Measurements from ENCODE around the gene STYXL2. TPM values are rescaled to one million over a fixed set of nuclear protein-coding genes. Genes with fewer than 3 reads are reported as not detected.

STYXL2 gene
- total and polyA plus RNA-seq, 2 of the 4 experiments (the other 2 are of a cell fraction): not detected

DNA sequence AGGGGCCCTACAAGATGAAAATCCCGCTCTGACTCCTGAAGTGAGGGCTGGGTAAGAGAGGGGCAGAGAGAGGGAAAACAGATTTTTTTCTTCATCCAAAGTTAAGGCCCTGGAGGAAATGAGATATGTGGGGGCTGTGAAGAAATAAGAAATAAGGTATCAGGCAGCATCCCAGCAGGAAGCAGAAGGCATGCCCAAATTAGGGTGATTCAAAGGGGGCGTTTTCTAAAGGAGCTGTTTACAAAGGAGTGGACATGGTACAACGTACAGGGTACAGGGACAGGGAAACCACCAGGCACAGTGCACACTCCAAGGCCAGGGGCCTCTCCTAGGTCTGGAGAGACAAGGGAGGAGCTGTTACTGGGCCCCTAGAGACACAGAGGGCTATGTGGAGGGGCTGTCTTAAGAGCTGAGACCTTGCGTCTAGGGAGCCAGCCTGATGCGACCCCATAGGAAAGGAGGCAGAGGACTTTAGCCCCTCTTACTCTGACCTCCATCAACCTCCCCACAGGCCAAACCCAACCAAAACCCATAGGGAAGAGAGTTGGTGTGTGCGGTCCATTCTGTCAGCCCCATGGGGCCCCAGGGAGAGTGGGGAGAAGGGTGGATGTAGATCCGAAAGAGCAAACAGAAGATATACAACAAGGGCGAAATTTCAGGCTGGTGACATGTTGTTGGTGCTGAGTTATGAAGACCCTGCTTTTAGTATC is 38.6 kb downstream of the STYXL2 start:
- CTCF ChIA-PET: no interaction called here
- in situ Hi-C loops (cut with MboI; ENCODE audit: low sequenced_read_pairs): no loop called here

More for the DNA sequence above, 38.6 kb downstream of the STYXL2 start:
- ATAC-seq (ENCODE audit: low read depth): no peak
- Histone ChIP-seq H3K9me3 (ENCODE audit: control insufficient read depth, insufficient read depth, low read length) (no peaks in the 10 kb centered on the region), H2AK9ac (replicated peaks; ENCODE audit: low read depth, low read length, poor library complexity) (no peak overlapping the region), H4K5ac (ENCODE audit: low read depth, low read length) (no peak overlapping the region), H2AFZ (replicated peaks; ENCODE audit: low read length, poor library complexity) (no peak overlapping the region), H3K18ac (ENCODE audit: low read depth, low read length) (no peak overlapping the region), H2AK5ac (ENCODE audit: low read depth, low read length) (no peak overlapping the region), H4K8ac (ENCODE audit: low read depth in 2 of 2, low read length in 2 of 2) (no peak overlapping the region), H3K4me1 (ENCODE audit: control insufficient read depth, insufficient read depth, low read length) (no peaks in the 10 kb centered on the region), H3K9me1 (ENCODE audit: insufficient read depth, low read length) (no peaks in the 10 kb centered on the region), H3K4me3 (ENCODE audit: insufficient read depth, low read depth, low read length) (no peak overlapping the region), H3K4ac (ENCODE audit: low read depth, low read length) (no peak overlapping the region), H4K91ac (ENCODE audit: insufficient read depth, low read depth, low read length) (no peak overlapping the region), H3K79me1 (ENCODE audit: low read depth in 1 of 2, low read length in 2 of 2) (no peaks in the 10 kb centered on the region), H3K23ac (ENCODE audit: low read depth, low read length) (no peak overlapping the region), H3K56ac (ENCODE audit: extremely low read depth, insufficient read depth, low read length) (no peak overlapping the region), H3K4me2 (ENCODE audit: low read depth, low read length) (no peak overlapping the region), H3K9ac (ENCODE audit: low read depth, low read length) (no peak overlapping the region), H3K27ac (ENCODE audit: insufficient read depth, low read length) (no peak overlapping the region), H2BK5ac (ENCODE audit: low read depth, low read length, poor library complexity, severe bottlenecking) (no peak overlapping the region), H3K27me3 (ENCODE audit: control insufficient read depth, insufficient read depth, low read length) (peaks cover 3% of the 10 kb centered on the region), H4K20me1 (ENCODE audit: insufficient read depth, low read length) (no peaks in the 10 kb centered on the region), H3K14ac (replicated peaks; ENCODE audit: low read depth, low read length) (no peak overlapping the region), H2BK120ac (ENCODE audit: low read depth, low read length) (no peak overlapping the region), H2BK20ac (ENCODE audit: low read depth, low read length) (no peak overlapping the region), H3K36me3 (ENCODE audit: control insufficient read depth, insufficient read depth, low read length) (no peaks in the 10 kb centered on the region), H2BK15ac (ENCODE audit: low read depth, low read length) (no peak overlapping the region)
- no TSS peak for BruUV-seq (replicated peaks)
- dilution Hi-C loops (cut with HindIII; ENCODE audit: low sequenced_read_pairs, unreplicated experiment): no loop called here
- TF ChIP-seq RFX5 (IDR thresholded peaks at IDR 0.05; ENCODE audit: low read depth, low read length): no peak
- no peak for TF ChIP-seq NFE2L2 (IDR thresholded peaks at IDR 0.05; ENCODE audit: low read depth, low read length)
- TF ChIP-seq MAZ (IDR thresholded peaks at IDR 0.05; ENCODE audit: borderline replicate concordance, low read depth, low read length): no peak
- no peak for TF ChIP-seq MAFK (IDR thresholded peaks at IDR 0.05; ENCODE audit: low read depth, low read length)
- TF ChIP-seq CEBPB (IDR thresholded peaks at IDR 0.05; ENCODE audit: low read depth, low read length): no peak
- TF ChIP-seq CHD1 (IDR thresholded peaks at IDR 0.05; ENCODE audit: low read depth, low read length): no peak
- no peak for TF ChIP-seq FOS (IDR thresholded peaks at IDR 0.05; ENCODE audit: low read depth, low read length)
- TF ChIP-seq SMC3 (IDR thresholded peaks at IDR 0.05; ENCODE audit: low read depth, low read length): no peak
- intact Hi-C loops (cut with micrococcal nuclease): no loop called here
- no peak for DNase-seq
- 60% methylated on average over 1 of the region's 8 CpGs; no CpG with 5 or more reads in 1 of the 2 experiments for WGBS, 2 experiments (ENCODE audit: extremely low coverage in 2 of 2, insufficient read length in 1 of 2)
- POLR2A ChIA-PET (ENCODE audit: unreplicated experiment): no interaction called here

Data from IMR-90 (cell line).